GM19438 (cell line): Measurements from ENCODE around the gene EGR4.

Experiments
- ATAC-seq: cut with Tn5 transposase; IDR thresholded peaks from one replicate; pipeline ENCODE4 v1.9.1; 2021; ENCODE audit warnings: low read depth; ENCODE audit not compliant: unreplicated experiment

EGR4 gene

GRCh38 chr2:73253400-73253799 lies 39.9 kb downstream of the EGR4 start:
- ATAC-seq = no peak

- ATAC-seq = no peak
Measured at GRCh38 chr2:73252238-73253027, 40.9 kb downstream of the EGR4 start.

GRCh38 chr2:73250872-73251846 lies 42.2 kb downstream of the EGR4 start:
- ATAC-seq = no peak

- no peak for ATAC-seq
Measured at GRCh38 chr2:73249636-73250035, 43.7 kb downstream of the EGR4 start.

GRCh38 chr2:73246850-73247249 lies 46.5 kb downstream of the EGR4 start:
- ATAC-seq = no peak

GRCh38 chr2:73244580-73244979 lies 48.8 kb downstream of the EGR4 start:
- no peak for ATAC-seq

GRCh38 chr2:73243884-73244570 lies 49.3 kb downstream of the EGR4 start:
- ATAC-seq = no peak
